IMR-90 (cell line): ENCODE data around the gene AUNIP. TPM values are rescaled to one million over a fixed set of nuclear protein-coding genes. Genes with fewer than 3 reads are reported as not detected.
"Not testable (repeated sequence)": the region's sequence is repeated elsewhere in the genome, so short reads cannot be mapped to it uniquely, and the experiment has no call there.

ENCODE experiments used
- ATAC-seq: fragments of 200-7000 bp; cut with Tn5 transposase; 2 replicates; pipeline ENCODE4 v1.9.1; 2020; ENCODE audit warnings: low read depth, mild to moderate bottlenecking, moderate library complexity
- BruUV-seq: library from RNA; stranded (reverse); fragments of 400-500 nt; replicated peaks from 2 replicates; lab custom pipeline; 2021; lab: Mats Ljungman, UMichigan
- CTCF ChIA-PET: fragments of 300-600 bp; formaldehyde crosslinking; extraction: SDS; loops from one replicate; lab custom pipeline; 2021; ENCODE audit warnings: antibody characterized with exemption; lab: Yijun Ruan, JAX
- POLR2A ChIA-PET: fragments of 300-600 bp; sonication (Branson Sonifier 250); formaldehyde crosslinking; loops from one replicate; lab custom pipeline; 2022; ENCODE audit warnings: antibody characterized with exemption; ENCODE audit not compliant: unreplicated experiment; lab: Charles Lee
- DNase-seq: peaks from one replicate; pipeline ENCODE4 v3.0.0; 2013
- H2AFZ ChIP-seq: replicated peaks from 2 replicates; pipeline ENCODE3; 2013; ENCODE audit warnings: low read length, mild to moderate bottlenecking; ENCODE audit not compliant: poor library complexity
- H2AK5ac ChIP-seq: 2 replicates; pipeline ENCODE4 v1.6.1; 2013; ENCODE audit warnings: low read depth, low read length, inconsistent platforms
- H2AK9ac ChIP-seq: replicated peaks from 2 replicates; pipeline ENCODE3; 2013; ENCODE audit warnings: mild to moderate bottlenecking, low read depth, low read length, moderate library complexity; ENCODE audit not compliant: poor library complexity
- H2BK120ac ChIP-seq: 2 replicates; pipeline ENCODE4 v1.6.1; 2013; ENCODE audit warnings: low read depth, low read length, inconsistent platforms
- H2BK15ac ChIP-seq: 3 replicates; pipeline ENCODE4 v1.6.1; 2013; ENCODE audit warnings: low read depth, low read length, inconsistent platforms
- H2BK20ac ChIP-seq: 2 replicates; pipeline ENCODE4 v1.6.1; 2013; ENCODE audit warnings: low read depth, mild to moderate bottlenecking, inconsistent platforms, low read length, moderate library complexity
- H2BK5ac ChIP-seq: 2 replicates; pipeline ENCODE4 v1.6.1; 2013; ENCODE audit warnings: mild to moderate bottlenecking, low read depth, low read length, inconsistent platforms; ENCODE audit not compliant: poor library complexity, severe bottlenecking
- H3K14ac ChIP-seq: replicated peaks from 2 replicates; pipeline ENCODE4 v1.6.1; 2013; ENCODE audit warnings: low read depth, low read length, inconsistent platforms
- H3K18ac ChIP-seq: 2 replicates; pipeline ENCODE4 v1.6.1; 2013; ENCODE audit warnings: low read depth, low read length, control low read depth
- H3K23ac ChIP-seq: 2 replicates; pipeline ENCODE4 v1.6.1; 2013; ENCODE audit warnings: low read depth, low read length, inconsistent platforms
- H3K27ac ChIP-seq: 2 replicates; pipeline ENCODE4 v1.5.1; 2013; ENCODE audit warnings: mild to moderate bottlenecking, control low read depth, low read length; ENCODE audit not compliant: insufficient read depth
- H3K27me3 ChIP-seq: 2 replicates; pipeline ENCODE4 v1.6.1; 2013; ENCODE audit warnings: low read length; ENCODE audit not compliant: control insufficient read depth, insufficient read depth
- H3K36me3 ChIP-seq: 2 replicates; pipeline ENCODE4 v1.6.1; 2013; ENCODE audit warnings: low read length, mixed read lengths; ENCODE audit not compliant: control insufficient read depth, insufficient read depth
- H3K4ac ChIP-seq: 2 replicates; pipeline ENCODE4 v1.6.1; 2013; ENCODE audit warnings: low read depth, low read length, inconsistent platforms
- H3K4me1 ChIP-seq: 2 replicates; pipeline ENCODE4 v1.6.1; 2013; ENCODE audit warnings: low read length, mixed read lengths; ENCODE audit not compliant: control insufficient read depth, insufficient read depth
- H3K4me2 ChIP-seq: 2 replicates; pipeline ENCODE4 v1.6.1; 2013; ENCODE audit warnings: low read depth, mild to moderate bottlenecking, control low read depth, low read length, moderate library complexity
- H3K4me3 ChIP-seq: 2 replicates; pipeline ENCODE4 v1.5.1; 2013; ENCODE audit warnings: low read depth, mild to moderate bottlenecking, control low read depth, low read length, moderate library complexity; ENCODE audit not compliant: insufficient read depth
- H3K56ac ChIP-seq: 2 replicates; pipeline ENCODE4 v1.6.1; 2013; ENCODE audit warnings: low read length, inconsistent platforms; ENCODE audit not compliant: insufficient read depth; ENCODE audit errors: extremely low read depth
- H3K79me1 ChIP-seq, 2 experiments: 2 replicates each; pipeline ENCODE4 v1.6.1; 2013; ENCODE audit warnings: low read length in 2 of 2, inconsistent platforms in 1 of 2, low read depth in 1 of 2
- H3K9ac ChIP-seq: 2 replicates; pipeline ENCODE4 v1.6.1; 2013; ENCODE audit warnings: low read depth, low read length, control low read depth
- H3K9me1 ChIP-seq: 2 replicates; pipeline ENCODE4 v1.6.1; 2013; ENCODE audit warnings: low read length, inconsistent platforms; ENCODE audit not compliant: insufficient read depth
- H3K9me3 ChIP-seq: 2 replicates; pipeline ENCODE4 v1.6.1; 2013; ENCODE audit warnings: low read length; ENCODE audit not compliant: control insufficient read depth, insufficient read depth
- H4K20me1 ChIP-seq: 2 replicates; pipeline ENCODE4 v1.6.1; 2013; ENCODE audit warnings: low read length, inconsistent platforms; ENCODE audit not compliant: insufficient read depth
- H4K5ac ChIP-seq: 2 replicates; pipeline ENCODE4 v1.6.1; 2013; ENCODE audit warnings: mild to moderate bottlenecking, low read depth, low read length, control low read depth
- H4K8ac ChIP-seq, 2 experiments: 2 replicates each; pipeline ENCODE4 v1.6.1; 2013; ENCODE audit warnings: low read depth in 2 of 2, low read length in 2 of 2, control low read depth in 1 of 2, inconsistent platforms in 1 of 2
- H4K91ac ChIP-seq: 2 replicates; pipeline ENCODE4 v1.6.1; 2013; ENCODE audit warnings: low read depth, low read length, inconsistent platforms; ENCODE audit not compliant: insufficient read depth
- CTCF ChIP-seq: conservative IDR thresholded peaks from 2 replicates; pipeline ENCODE4 v1.5.1; 2012; ENCODE audit warnings: mild to moderate bottlenecking, low read depth, low read length, improper control_type of control experiment
- NFE2L2 ChIP-seq: fragments of 150-350 bp; IDR thresholded peaks from 2 replicates; pipeline ENCODE4 v1.6.1; 2016; ENCODE audit warnings: low read depth, mild to moderate bottlenecking, low read length
- WGBS, 2 experiments: methylation state at CpG; one replicate each; pipeline versions ENCODE4 v1.1.5 to v1.1.7; 2013; ENCODE audit warnings: missing lambda C conversion rate in 2 of 2; ENCODE audit not compliant: insufficient read length in 1 of 2; ENCODE audit errors: extremely low coverage in 2 of 2; 5-methylcytosine and 5-hydroxymethylcytosine counted together
- dilution Hi-C: fragments of 300-500 bp; cut with HindIII; formaldehyde crosslinking; loops from one replicate; pipeline ENCODE4 v1.14.3; 2018; ENCODE audit warnings: low sequenced_read_pairs; ENCODE audit not compliant: unreplicated experiment
- in situ Hi-C: fragments of 300-500 bp; cut with MboI; formaldehyde crosslinking; loops from 3 replicates; pipeline ENCODE4 v1.14.3; 2019; ENCODE audit warnings: low sequenced_read_pairs, inconsistent platforms, mixed read lengths
- intact Hi-C: fragments of 100-400 bp; cut with micrococcal nuclease; formaldehyde crosslinking; loops from 2 replicates; pipeline ENCODE4 v1.10.0; 2022
- polyA plus RNA-seq, 3 experiments: library from polyadenylated mRNA; depleted of rRNA; stranded (reverse); fragments of >200 nt; gene quantifications; 2 replicates each; pipeline ENCODE4 v1.2.3, GENCODE V29; 2012; ENCODE audit warnings: low replicate concordance in 1 of 3
- total RNA-seq: library from RNA; depleted of rRNA; stranded (reverse); fragments of >200 nt; gene quantifications from 2 replicates; pipeline ENCODE4 v1.2.3, GENCODE V29; 2012

The AUNIP gene
- total and polyA plus RNA-seq, 2 of the 4 experiments (the other 2 are of a cell fraction): 2.4 to 5.0 TPM

GRCh38 chr1:25843483-25843882 is 15.8 kb downstream of the AUNIP start:
- no peak for ATAC-seq

GRCh38 chr1:25839808-25840207 is 19.4 kb downstream of the AUNIP start:
- dilution Hi-C loops, H2AK9ac ChIP-seq, H3K14ac ChIP-seq, H2BK20ac ChIP-seq, H2AK5ac ChIP-seq, DNase-seq, H3K4me1 ChIP-seq, H4K20me1 ChIP-seq, CTCF ChIA-PET, H2BK5ac ChIP-seq, intact Hi-C loops, H2BK120ac ChIP-seq, ATAC-seq, H2AFZ ChIP-seq, H3K9me1 ChIP-seq, H3K4ac ChIP-seq, H3K27me3 ChIP-seq, H3K56ac ChIP-seq, H3K9ac ChIP-seq, H4K91ac ChIP-seq, BruUV-seq, H3K23ac ChIP-seq, H4K5ac ChIP-seq, H2BK15ac ChIP-seq, H3K79me1 ChIP-seq, H3K4me3 ChIP-seq, in situ Hi-C loops, H3K4me2 ChIP-seq, POLR2A ChIA-PET, H3K18ac ChIP-seq, H3K9me3 ChIP-seq, H3K36me3 ChIP-seq, H4K8ac ChIP-seq, H3K27ac ChIP-seq: not testable (repeated sequence)
- no CpG with 5 or more reads among the region's 4 CpGs for WGBS, 2 experiments

More at GRCh38 chr1:25843483-25843882, 15.8 kb downstream of the AUNIP start:
- Histone ChIP-seq H2AK9ac (no peak overlapping the region), H3K9me3 (no peaks in the 10 kb centered on the region), H3K14ac (no peak overlapping the region), H3K27me3 (no peaks in the 10 kb centered on the region), H3K56ac (no peak overlapping the region), H3K4me2 (no peak overlapping the region), H4K5ac (no peak overlapping the region), H3K18ac (no peak overlapping the region), H3K9ac (no peak overlapping the region), H2AK5ac (no peak overlapping the region), H3K23ac (no peak overlapping the region), H4K8ac (no peak overlapping the region), H4K91ac (no peak overlapping the region), H2AFZ (no peak overlapping the region), H3K27ac (no peak overlapping the region), H3K79me1 (peaks cover 4 to 14% of the 10 kb centered on the region in 2 experiments; a peak in 3 of 4 replicates), H3K4ac (no peak overlapping the region), H3K4me3 (no peak overlapping the region), H3K36me3 (no peaks in the 10 kb centered on the region), H2BK5ac (no peak overlapping the region), H4K20me1 (no peaks in the 10 kb centered on the region), H3K9me1 (0 out of 2 replicates have a peak, but pooled peaks cover under 1% of the 10 kb centered on the region), H3K4me1 (peaks cover under 1% of the 10 kb centered on the region; the same call in 1 of the 2 replicates), H2BK20ac (no peak overlapping the region), H2BK15ac (no peak overlapping the region), H2BK120ac (no peak overlapping the region)
- dilution Hi-C loops: no loop called here
- ChIA-PET CTCF (interaction anchor here (1.1 kb wide), 1 partner anchor 52 kb away, joined by 4 read pairs; no protein-coding TSS in a partner anchor), POLR2A (interaction anchor here (0.6 kb wide), 1 partner anchor 1593 kb away, joined by 4 read pairs; no protein-coding TSS in a partner anchor)
- TF ChIP-seq CTCF: no peak
- TF ChIP-seq NFE2L2: peak; percentile 35; the same call in 1 of the 2 replicates
- 50% methylated on average over 2 of the region's 3 CpGs; no CpG with 5 or more reads in 1 of the 2 experiments for WGBS, 2 experiments
- no TSS peak for BruUV-seq
- in situ Hi-C loops: no loop called here
- intact Hi-C loops: no loop called here
- DNase-seq: no peak
